GM12878 (cell line): ENCODE results near the gene ATP1A3.
"Not testable (repeated sequence)": the region's sequence is repeated elsewhere in the genome, so short reads cannot be mapped to it uniquely, and the experiment has no call there.

Source experiments
- ASH2L ChIP-seq: fragments of 300-600, 200-600 bp; sonication (generic); IDR thresholded peaks from 2 replicates; pipeline ENCODE4 v1.6.1; 2017; ENCODE audit warnings: low read depth, mild to moderate bottlenecking, borderline replicate concordance
- BRCA1 ChIP-seq: IDR thresholded peaks from 2 replicates; pipeline ENCODE4 v1.6.1; 2011; ENCODE audit warnings: low read depth, low read length, improper control_type of control experiment
- DPF2 ChIP-seq: fragments of 450-650 bp; IDR thresholded peaks from 2 replicates; pipeline ENCODE4 v1.6.1; 2017; ENCODE audit warnings: mild to moderate bottlenecking
- EZH2 ChIP-seq: IDR thresholded peaks from 2 replicates; pipeline ENCODE4 v1.6.1; 2012; ENCODE audit warnings: low read depth, mild to moderate bottlenecking, control low read depth, inconsistent platforms, low read length, borderline replicate concordance; ENCODE audit not compliant: control insufficient read depth
- HDAC6 ChIP-seq: fragments of 200-600 bp; sonication (generic); IDR thresholded peaks from one replicate; pipeline ENCODE4 v1.8.0; 2017; ENCODE audit warnings: antibody characterized with exemption; ENCODE audit not compliant: unreplicated experiment
- POLR2AphosphoS5 ChIP-seq: IDR thresholded peaks from 2 replicates; pipeline ENCODE4 v1.6.1; 2011; ENCODE audit warnings: mild to moderate bottlenecking, low read length, inconsistent platforms
- SREBF2 ChIP-seq: IDR thresholded peaks from 2 replicates; pipeline ENCODE4 v1.6.1; 2012; ENCODE audit warnings: mild to moderate bottlenecking, low read length
- TF ChIP-seq, protein P1 (sequence below), 3 experiments: IDR thresholded peaks in 2 of 3; conservative IDR thresholded peaks in 1 of 3; 2 replicates each; pipeline ENCODE4 v1.5.1; 2011; ENCODE audit warnings: low read depth in 3 of 3, low read length in 3 of 3, mild to moderate bottlenecking in 3 of 3, control low read depth in 2 of 3, moderate library complexity in 2 of 3, inconsistent platforms in 1 of 3, mixed read lengths in 1 of 3; ENCODE audit not compliant: control insufficient read depth in 2 of 3, insufficient read depth in 1 of 3; ENCODE audit errors: extremely low read depth in 1 of 3
- TF ChIP-seq, protein P2 (sequence below): fragments of 450-650 bp; IDR thresholded peaks from 2 replicates; pipeline ENCODE4 v1.6.1; 2016; ENCODE audit warnings: mild to moderate bottlenecking, moderate library complexity, borderline replicate concordance
- TF ChIP-seq, protein P3 (sequence below): IDR thresholded peaks from 2 replicates; pipeline ENCODE4 v1.6.1; 2012; ENCODE audit warnings: mild to moderate bottlenecking, low read depth, low read length

DNA sequence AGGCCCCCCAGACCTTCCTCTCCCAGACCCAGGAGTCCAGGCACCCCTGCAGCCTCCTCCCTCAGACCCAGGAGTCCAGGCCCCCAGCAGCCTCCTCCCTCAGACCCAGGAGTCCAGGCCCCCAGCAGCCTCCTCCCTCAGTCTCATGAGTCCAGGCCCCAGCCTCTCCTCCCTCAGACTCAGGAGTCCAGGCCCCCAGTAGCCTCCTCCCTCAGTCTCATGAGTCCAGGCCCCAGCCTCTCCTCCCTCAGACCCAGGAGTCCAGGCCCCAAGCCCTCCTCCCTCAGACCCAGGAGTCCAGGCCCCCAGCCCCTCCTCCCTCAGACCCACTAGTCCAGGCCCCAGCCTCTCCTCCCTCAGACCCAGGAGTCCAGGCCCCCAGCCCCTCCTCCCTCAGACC lies 54.8 kb downstream of the ATP1A3 start:
- TF ChIP-seq SREBF2, BRCA1, DPF2, POLR2AphosphoS5, ASH2L, HDAC6, EZH2: not testable (repeated sequence)
- TF ChIP-seq, protein P1, sequence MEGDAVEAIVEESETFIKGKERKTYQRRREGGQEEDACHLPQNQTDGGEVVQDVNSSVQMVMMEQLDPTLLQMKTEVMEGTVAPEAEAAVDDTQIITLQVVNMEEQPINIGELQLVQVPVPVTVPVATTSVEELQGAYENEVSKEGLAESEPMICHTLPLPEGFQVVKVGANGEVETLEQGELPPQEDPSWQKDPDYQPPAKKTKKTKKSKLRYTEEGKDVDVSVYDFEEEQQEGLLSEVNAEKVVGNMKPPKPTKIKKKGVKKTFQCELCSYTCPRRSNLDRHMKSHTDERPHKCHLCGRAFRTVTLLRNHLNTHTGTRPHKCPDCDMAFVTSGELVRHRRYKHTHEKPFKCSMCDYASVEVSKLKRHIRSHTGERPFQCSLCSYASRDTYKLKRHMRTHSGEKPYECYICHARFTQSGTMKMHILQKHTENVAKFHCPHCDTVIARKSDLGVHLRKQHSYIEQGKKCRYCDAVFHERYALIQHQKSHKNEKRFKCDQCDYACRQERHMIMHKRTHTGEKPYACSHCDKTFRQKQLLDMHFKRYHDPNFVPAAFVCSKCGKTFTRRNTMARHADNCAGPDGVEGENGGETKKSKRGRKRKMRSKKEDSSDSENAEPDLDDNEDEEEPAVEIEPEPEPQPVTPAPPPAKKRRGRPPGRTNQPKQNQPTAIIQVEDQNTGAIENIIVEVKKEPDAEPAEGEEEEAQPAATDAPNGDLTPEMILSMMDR (IDR thresholded peaks at IDR 0.05 in 2 of 3, conservative IDR thresholded peaks at IDR 0.05 in 1 of 3; ENCODE audit: control insufficient read depth in 2 of 3, extremely low read depth in 1 of 3, insufficient read depth in 1 of 3, low read depth in 3 of 3, low read length in 3 of 3): not testable (repeated sequence)
- TF ChIP-seq, protein P2, sequence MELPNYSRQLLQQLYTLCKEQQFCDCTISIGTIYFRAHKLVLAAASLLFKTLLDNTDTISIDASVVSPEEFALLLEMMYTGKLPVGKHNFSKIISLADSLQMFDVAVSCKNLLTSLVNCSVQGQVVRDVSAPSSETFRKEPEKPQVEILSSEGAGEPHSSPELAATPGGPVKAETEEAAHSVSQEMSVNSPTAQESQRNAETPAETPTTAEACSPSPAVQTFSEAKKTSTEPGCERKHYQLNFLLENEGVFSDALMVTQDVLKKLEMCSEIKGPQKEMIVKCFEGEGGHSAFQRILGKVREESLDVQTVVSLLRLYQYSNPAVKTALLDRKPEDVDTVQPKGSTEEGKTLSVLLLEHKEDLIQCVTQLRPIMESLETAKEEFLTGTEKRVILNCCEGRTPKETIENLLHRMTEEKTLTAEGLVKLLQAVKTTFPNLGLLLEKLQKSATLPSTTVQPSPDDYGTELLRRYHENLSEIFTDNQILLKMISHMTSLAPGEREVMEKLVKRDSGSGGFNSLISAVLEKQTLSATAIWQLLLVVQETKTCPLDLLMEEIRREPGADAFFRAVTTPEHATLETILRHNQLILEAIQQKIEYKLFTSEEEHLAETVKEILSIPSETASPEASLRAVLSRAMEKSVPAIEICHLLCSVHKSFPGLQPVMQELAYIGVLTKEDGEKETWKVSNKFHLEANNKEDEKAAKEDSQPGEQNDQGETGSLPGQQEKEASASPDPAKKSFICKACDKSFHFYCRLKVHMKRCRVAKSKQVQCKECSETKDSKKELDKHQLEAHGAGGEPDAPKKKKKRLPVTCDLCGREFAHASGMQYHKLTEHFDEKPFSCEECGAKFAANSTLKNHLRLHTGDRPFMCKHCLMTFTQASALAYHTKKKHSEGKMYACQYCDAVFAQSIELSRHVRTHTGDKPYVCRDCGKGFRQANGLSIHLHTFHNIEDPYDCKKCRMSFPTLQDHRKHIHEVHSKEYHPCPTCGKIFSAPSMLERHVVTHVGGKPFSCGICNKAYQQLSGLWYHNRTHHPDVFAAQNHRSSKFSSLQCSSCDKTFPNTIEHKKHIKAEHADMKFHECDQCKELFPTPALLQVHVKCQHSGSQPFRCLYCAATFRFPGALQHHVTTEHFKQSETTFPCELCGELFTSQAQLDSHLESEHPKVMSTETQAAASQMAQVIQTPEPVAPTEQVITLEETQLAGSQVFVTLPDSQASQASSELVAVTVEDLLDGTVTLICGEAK: not testable (repeated sequence)
- TF ChIP-seq, protein P3, sequence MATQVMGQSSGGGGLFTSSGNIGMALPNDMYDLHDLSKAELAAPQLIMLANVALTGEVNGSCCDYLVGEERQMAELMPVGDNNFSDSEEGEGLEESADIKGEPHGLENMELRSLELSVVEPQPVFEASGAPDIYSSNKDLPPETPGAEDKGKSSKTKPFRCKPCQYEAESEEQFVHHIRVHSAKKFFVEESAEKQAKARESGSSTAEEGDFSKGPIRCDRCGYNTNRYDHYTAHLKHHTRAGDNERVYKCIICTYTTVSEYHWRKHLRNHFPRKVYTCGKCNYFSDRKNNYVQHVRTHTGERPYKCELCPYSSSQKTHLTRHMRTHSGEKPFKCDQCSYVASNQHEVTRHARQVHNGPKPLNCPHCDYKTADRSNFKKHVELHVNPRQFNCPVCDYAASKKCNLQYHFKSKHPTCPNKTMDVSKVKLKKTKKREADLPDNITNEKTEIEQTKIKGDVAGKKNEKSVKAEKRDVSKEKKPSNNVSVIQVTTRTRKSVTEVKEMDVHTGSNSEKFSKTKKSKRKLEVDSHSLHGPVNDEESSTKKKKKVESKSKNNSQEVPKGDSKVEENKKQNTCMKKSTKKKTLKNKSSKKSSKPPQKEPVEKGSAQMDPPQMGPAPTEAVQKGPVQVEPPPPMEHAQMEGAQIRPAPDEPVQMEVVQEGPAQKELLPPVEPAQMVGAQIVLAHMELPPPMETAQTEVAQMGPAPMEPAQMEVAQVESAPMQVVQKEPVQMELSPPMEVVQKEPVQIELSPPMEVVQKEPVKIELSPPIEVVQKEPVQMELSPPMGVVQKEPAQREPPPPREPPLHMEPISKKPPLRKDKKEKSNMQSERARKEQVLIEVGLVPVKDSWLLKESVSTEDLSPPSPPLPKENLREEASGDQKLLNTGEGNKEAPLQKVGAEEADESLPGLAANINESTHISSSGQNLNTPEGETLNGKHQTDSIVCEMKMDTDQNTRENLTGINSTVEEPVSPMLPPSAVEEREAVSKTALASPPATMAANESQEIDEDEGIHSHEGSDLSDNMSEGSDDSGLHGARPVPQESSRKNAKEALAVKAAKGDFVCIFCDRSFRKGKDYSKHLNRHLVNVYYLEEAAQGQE: not testable (repeated sequence)
